Duodenal mucosa (tissue), 2 donors: Measurements from ENCODE around the gene SUGCT.

Source experiments
- H3K27ac ChIP-seq: one replicate; pipeline ENCODE4 v1.7.0; 2013; ENCODE audit warnings: low read depth, low read length
- H3K27me3 ChIP-seq, 2 donors: one replicate each; pipeline ENCODE4 v1.7.0; 2013; ENCODE audit warnings: low read length in 2 of 2, control low read depth in 1 of 2; ENCODE audit not compliant: insufficient read depth in 2 of 2, control insufficient read depth in 1 of 2
- H3K36me3 ChIP-seq, 2 donors: one replicate each; pipeline ENCODE4 v1.7.0; 2013; ENCODE audit warnings: low read length in 2 of 2, control low read depth in 1 of 2; ENCODE audit not compliant: insufficient read depth in 2 of 2, control insufficient read depth in 1 of 2
- H3K4me1 ChIP-seq, 2 donors: one replicate each; pipeline ENCODE4 v1.7.0; 2013; ENCODE audit warnings: low read length in 2 of 2, control low read depth in 1 of 2; ENCODE audit not compliant: insufficient read depth in 2 of 2, control insufficient read depth in 1 of 2
- H3K4me3 ChIP-seq, 2 donors: one replicate each; pipeline ENCODE4 v1.7.0; 2013; ENCODE audit warnings: low read length in 2 of 2, low read depth in 1 of 2
- H3K9ac ChIP-seq, 2 donors: one replicate each; pipeline ENCODE4 v1.7.0; 2013; ENCODE audit warnings: low read length in 2 of 2, low read depth in 1 of 2
- H3K9me3 ChIP-seq, 2 donors: one replicate each; pipeline ENCODE4 v1.7.0; 2013; ENCODE audit warnings: low read length in 2 of 2, control low read depth in 1 of 2; ENCODE audit not compliant: control insufficient read depth in 1 of 2

Gene SUGCT

GRCh38 chr7:40758590-40758989 is 623.8 kb downstream of the SUGCT start:
- H3K36me3 ChIP-seq: no peaks in the 10 kb centered on the region
- H3K4me1 ChIP-seq: no peaks in the 10 kb centered on the region
- no peaks in the 10 kb centered on the region for H3K27me3 ChIP-seq
- no peak overlapping the region for H3K27ac ChIP-seq
- H3K9me3 ChIP-seq: no peaks in the 10 kb centered on the region
- H3K9ac ChIP-seq: no peak overlapping the region
- H3K4me3 ChIP-seq: no peak overlapping the region

DNA sequence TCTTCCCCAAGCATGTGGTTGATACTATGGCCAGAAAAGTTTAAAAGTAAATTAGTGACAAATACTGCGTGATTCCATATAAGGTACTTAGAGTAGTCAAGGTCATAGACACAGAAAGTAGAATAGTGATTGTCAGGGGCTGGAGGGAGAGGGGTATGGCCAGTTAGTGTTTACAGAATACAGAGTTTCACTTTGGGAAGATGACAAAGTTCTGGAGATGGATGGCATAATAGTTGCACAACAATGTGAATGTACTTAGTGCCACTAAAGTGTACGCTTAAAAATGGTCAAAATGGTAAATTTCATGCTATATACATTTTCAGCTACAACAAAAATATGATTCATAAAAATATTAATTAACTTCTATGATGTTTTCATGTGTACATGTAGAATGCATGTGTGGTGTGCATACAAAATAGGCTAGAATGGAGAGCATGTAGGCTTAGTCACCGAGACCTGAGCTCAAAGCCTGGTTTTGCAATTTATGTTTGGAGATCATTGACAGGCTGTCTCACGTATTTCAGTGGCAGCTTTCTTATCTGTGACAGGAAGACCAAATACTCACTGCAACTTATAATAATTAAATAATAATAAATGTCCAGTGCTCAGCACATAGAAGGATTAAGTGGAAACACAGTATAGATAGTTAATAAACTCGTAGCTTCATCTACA is 625.6 kb downstream of the SUGCT start:
- Histone ChIP-seq H3K9me3 (no peaks in the 10 kb centered on the region), H3K4me1 (no peaks in the 10 kb centered on the region), H3K27ac (no peak overlapping the region), H3K4me3 (no peak overlapping the region), H3K27me3 (no peaks in the 10 kb centered on the region), H3K36me3 (no peaks in the 10 kb centered on the region), H3K9ac (no peak overlapping the region)

- H3K27ac ChIP-seq: no peak overlapping the region
- no peak overlapping the region for H3K4me3 ChIP-seq
- no peak overlapping the region for H3K9ac ChIP-seq
- H3K4me1 ChIP-seq: no peaks in the 10 kb centered on the region
- no peaks in the 10 kb centered on the region for H3K9me3 ChIP-seq
- no peaks in the 10 kb centered on the region for H3K36me3 ChIP-seq
- H3K27me3 ChIP-seq: no peaks in the 10 kb centered on the region
These were observed 626.2 kb downstream of the SUGCT start for GRCh38 chr7:40760987-40761386.

DNA sequence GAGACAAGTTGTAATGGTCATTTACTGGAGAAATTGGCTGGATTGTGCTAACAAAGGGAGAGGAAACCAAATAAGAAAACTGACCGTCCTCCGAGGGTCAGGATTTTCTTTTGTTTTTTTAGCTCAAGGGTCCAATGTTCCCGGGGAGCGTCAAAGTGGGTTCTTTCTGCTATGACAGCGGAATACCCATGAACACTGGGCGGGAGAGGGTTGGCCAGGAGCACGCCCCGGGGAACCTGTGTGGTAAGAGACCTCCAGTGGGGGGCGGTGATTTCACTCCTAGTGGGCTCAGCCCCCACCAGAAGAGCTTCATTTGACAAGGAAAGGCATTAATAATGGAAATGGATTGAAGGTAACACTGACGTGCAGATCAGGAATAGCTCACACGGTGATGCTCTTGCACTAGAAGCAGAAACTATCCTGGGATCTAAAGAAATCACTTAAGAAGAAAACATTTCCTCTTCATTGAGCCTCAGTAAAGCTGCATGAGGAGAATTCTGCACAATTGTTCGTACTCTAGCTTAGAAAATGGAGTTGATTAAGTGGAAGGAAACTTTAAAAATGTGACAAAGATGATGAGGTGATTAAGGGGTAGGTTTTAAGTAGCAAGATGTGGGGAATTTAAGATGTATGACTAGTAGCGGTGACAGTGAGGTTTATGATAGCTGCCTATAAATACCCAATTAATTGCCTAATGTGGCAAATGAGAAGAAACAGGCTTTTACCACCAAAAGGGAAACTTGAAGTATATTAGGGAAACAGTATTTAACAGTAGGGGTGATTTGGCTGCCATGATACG is 627.2 kb downstream of the SUGCT start:
- no peak overlapping the region for H3K9ac ChIP-seq
- H3K27ac ChIP-seq: no peak overlapping the region
- H3K27me3 ChIP-seq: no peaks in the 10 kb centered on the region
- H3K9me3 ChIP-seq: no peaks in the 10 kb centered on the region
- no peaks in the 10 kb centered on the region for H3K36me3 ChIP-seq
- H3K4me1 ChIP-seq: no peaks in the 10 kb centered on the region
- no peak overlapping the region for H3K4me3 ChIP-seq

GRCh38 chr7:40763319-40764287 is 628.8 kb downstream of the SUGCT start:
- Histone ChIP-seq H3K4me1 (no peaks in the 10 kb centered on the region), H3K9me3 (no peaks in the 10 kb centered on the region), H3K27ac (no peak overlapping the region), H3K36me3 (no peaks in the 10 kb centered on the region), H3K27me3 (no peaks in the 10 kb centered on the region), H3K9ac (no peak overlapping the region), H3K4me3 (no peak overlapping the region)

GRCh38 chr7:40765639-40766038 is 630.8 kb downstream of the SUGCT start:
- Histone ChIP-seq H3K4me3 (no peak overlapping the region), H3K4me1 (no peaks in the 10 kb centered on the region), H3K27ac (no peak overlapping the region), H3K9me3 (no peaks in the 10 kb centered on the region), H3K36me3 (no peaks in the 10 kb centered on the region), H3K27me3 (no peaks in the 10 kb centered on the region), H3K9ac (no peak overlapping the region)

DNA sequence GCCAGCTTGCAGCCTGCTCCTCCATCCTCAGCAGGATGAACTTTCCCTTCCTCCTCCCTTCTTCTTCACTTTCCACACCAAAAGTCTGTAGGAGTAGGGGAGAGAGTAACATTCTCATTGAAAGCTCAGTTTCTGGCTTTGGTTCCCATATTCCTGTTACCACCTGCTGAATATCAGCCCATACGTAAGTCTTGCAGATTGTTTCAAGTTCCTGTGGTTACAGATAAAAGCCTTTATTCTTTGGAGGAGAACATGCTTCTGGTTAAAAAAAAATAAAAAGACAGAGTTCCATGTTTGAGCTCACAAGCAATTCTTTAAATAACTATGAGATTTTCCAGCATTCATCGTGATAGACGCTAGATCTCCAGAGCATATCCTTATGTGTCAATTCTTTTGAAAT is 637.3 kb downstream of the SUGCT start:
- Histone ChIP-seq H3K27ac (no peak overlapping the region), H3K36me3 (no peaks in the 10 kb centered on the region), H3K4me3 (no peak overlapping the region), H3K4me1 (no peaks in the 10 kb centered on the region), H3K9me3 (no peaks in the 10 kb centered on the region), H3K9ac (no peak overlapping the region), H3K27me3 (no peaks in the 10 kb centered on the region)

DNA sequence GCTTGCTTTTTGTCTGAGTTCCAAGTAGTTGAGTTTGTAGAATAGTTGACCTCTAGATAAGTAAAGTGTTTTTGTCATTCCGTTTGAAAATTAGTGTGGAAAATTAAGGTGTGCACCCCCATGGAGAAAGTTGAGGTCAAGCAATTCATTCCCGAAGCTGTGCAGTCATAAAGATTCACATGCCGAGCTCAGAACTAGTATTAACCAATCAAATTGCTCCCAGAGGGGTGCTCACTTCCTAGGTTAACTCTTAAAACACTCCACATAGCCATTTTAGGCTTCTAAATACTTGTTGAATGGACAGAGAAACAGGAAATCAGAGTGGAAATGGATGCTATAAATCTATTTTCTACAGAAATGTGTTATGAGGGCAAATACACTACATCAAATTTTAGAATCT is 638.9 kb downstream of the SUGCT start:
- Histone ChIP-seq H3K36me3 (no peaks in the 10 kb centered on the region), H3K27me3 (no peaks in the 10 kb centered on the region), H3K4me3 (no peak overlapping the region), H3K9me3 (no peaks in the 10 kb centered on the region), H3K27ac (no peak overlapping the region), H3K9ac (no peak overlapping the region), H3K4me1 (no peaks in the 10 kb centered on the region)

- Histone ChIP-seq H3K4me1 (no peaks in the 10 kb centered on the region), H3K36me3 (no peaks in the 10 kb centered on the region), H3K4me3 (no peak overlapping the region), H3K9ac (no peak overlapping the region), H3K27ac (no peak overlapping the region), H3K9me3 (no peaks in the 10 kb centered on the region), H3K27me3 (no peaks in the 10 kb centered on the region)
These were observed 641.1 kb downstream of the SUGCT start for GRCh38 chr7:40775877-40776276.
